Measurements from ENCODE around the gene SPINT4. TPM values are rescaled to one million over a fixed set of nuclear protein-coding genes. Genes with fewer than 3 reads are reported as not detected.
"Not testable (repeated sequence)": the region's sequence is repeated elsewhere in the genome, so short reads cannot be mapped to it uniquely, and the experiment has no call there.

The SPINT4 gene
- total and polyA plus RNA-seq, 2 experiments from 2014 or later: not detected

- no peak for DNase-seq (ENCODE audit: low read depth in 1 of 2, low spot score in 1 of 2)
- H3K27ac ChIP-seq: no peak overlapping the region
- H3K4me3 ChIP-seq: no peak overlapping the region
Measured at GRCh38 chr20:45701104-45701503, 21.0 kb upstream of the SPINT4 start.

GRCh38 chr20:45701873-45702272 lies 20.3 kb upstream of the SPINT4 start, which contains the start of gene WFDC13:
Gene WFDC13, plus strand, starts transcription at chr20:45702038. Its CDS starts 86 bp downstream, at chr20:45702124.
- H3K4me3 ChIP-seq: no peak within 1 kb of the TSS
- no peaks in the 10 kb centered on the region for H3K36me3 ChIP-seq
- TF ChIP-seq CTCF (IDR thresholded peaks at IDR 0.05; ENCODE audit: low read depth, low read length): no peak
- no peak within 1 kb of the TSS for H3K27ac ChIP-seq
- H3K4me1 ChIP-seq (ENCODE audit: low read depth): no peaks in the 10 kb centered on the region
- no peaks in the 10 kb centered on the region for H3K9me3 ChIP-seq (ENCODE audit: low read depth)
- no peaks in the 10 kb centered on the region for H3K27me3 ChIP-seq
- no peak for DNase-seq (ENCODE audit: low read depth in 1 of 2, low spot score in 1 of 2)

More at GRCh38 chr20:45701104-45701503, 21.0 kb upstream of the SPINT4 start:
- H3K4me1 ChIP-seq (ENCODE audit: low read depth): no peaks in the 10 kb centered on the region
- no peaks in the 10 kb centered on the region for H3K27me3 ChIP-seq
- no peaks in the 10 kb centered on the region for H3K36me3 ChIP-seq
- no peaks in the 10 kb centered on the region for H3K9me3 ChIP-seq (ENCODE audit: low read depth)
- TF ChIP-seq CTCF (IDR thresholded peaks at IDR 0.05; ENCODE audit: low read depth, low read length): no peak

- TF ChIP-seq CTCF (IDR thresholded peaks at IDR 0.05; ENCODE audit: low read depth, low read length): no peak
- H3K4me1 ChIP-seq (ENCODE audit: low read depth): no peaks in the 10 kb centered on the region
- DNase-seq (ENCODE audit: low read depth in 1 of 2, low spot score in 1 of 2): no peak
- no peak within 1 kb of the TSS for H3K27ac ChIP-seq
- H3K36me3 ChIP-seq: no peaks in the 10 kb centered on the region
- no peaks in the 10 kb centered on the region for H3K9me3 ChIP-seq (ENCODE audit: low read depth)
- no peaks in the 10 kb centered on the region for H3K27me3 ChIP-seq
- H3K4me3 ChIP-seq: no peak within 1 kb of the TSS
Measured at GRCh38 chr20:45704969-45705637, 17.0 kb upstream of the SPINT4 start, which contains the start of gene WFDC10B. Gene WFDC10B, minus strand, starts transcription at chr20:45705019. Its CDS starts 19,027 bp downstream, at chr20:45685992.

- H3K4me3 ChIP-seq; H3K27me3 ChIP-seq; H3K4me1 ChIP-seq (ENCODE audit: low read depth); H3K9me3 ChIP-seq (ENCODE audit: low read depth); DNase-seq (ENCODE audit: low read depth in 1 of 2, low spot score in 1 of 2); H3K36me3 ChIP-seq; H3K27ac ChIP-seq: not testable (repeated sequence)
Measured at GRCh38 chr20:45716141-45716688, 5.9 kb upstream of the SPINT4 start.

GRCh38 chr20:45725134-45725533 lies 3.0 kb downstream of the SPINT4 start:
- Histone ChIP-seq H3K27ac (no peak overlapping the region), H3K4me3 (no peak overlapping the region), H3K36me3 (no peaks in the 10 kb centered on the region), H3K27me3 (no peaks in the 10 kb centered on the region), H3K9me3 (ENCODE audit: low read depth) (no peaks in the 10 kb centered on the region), H3K4me1 (ENCODE audit: low read depth) (no peaks in the 10 kb centered on the region)
- DNase-seq (ENCODE audit: low read depth in 1 of 2, low spot score in 1 of 2): peak in 1 of 2 donors; percentile 17
- no peak for TF ChIP-seq CTCF (IDR thresholded peaks at IDR 0.05; ENCODE audit: low read depth, low read length)

- H3K4me3 ChIP-seq: no peak overlapping the region
- TF ChIP-seq CTCF (IDR thresholded peaks at IDR 0.05; ENCODE audit: low read depth, low read length): no peak
- peak in 1 of 2 donors; percentile 35 for DNase-seq (ENCODE audit: low read depth in 1 of 2, low spot score in 1 of 2)
- no peaks in the 10 kb centered on the region for H3K36me3 ChIP-seq
- no peak overlapping the region for H3K27ac ChIP-seq
- no peaks in the 10 kb centered on the region for H3K9me3 ChIP-seq (ENCODE audit: low read depth)
- no peaks in the 10 kb centered on the region for H3K27me3 ChIP-seq
- H3K4me1 ChIP-seq (ENCODE audit: low read depth): no peaks in the 10 kb centered on the region
Measured at GRCh38 chr20:45727044-45727443, 4.9 kb downstream of the SPINT4 start.
